PFSK-1 (cell line): Measurements from ENCODE around the gene GRXCR2.

ENCODE experiments used
- POLR2AphosphoS5 ChIP-seq: IDR thresholded peaks from 2 replicates; pipeline ENCODE4 v1.6.1; 2012; ENCODE audit warnings: low read depth, mild to moderate bottlenecking, control low read depth, low read length, moderate library complexity
- TAF1 ChIP-seq: IDR thresholded peaks from 2 replicates; pipeline ENCODE4 v1.6.1; 2012; ENCODE audit warnings: low read length, control low read depth, borderline replicate concordance; ENCODE audit not compliant: insufficient read depth

DNA sequence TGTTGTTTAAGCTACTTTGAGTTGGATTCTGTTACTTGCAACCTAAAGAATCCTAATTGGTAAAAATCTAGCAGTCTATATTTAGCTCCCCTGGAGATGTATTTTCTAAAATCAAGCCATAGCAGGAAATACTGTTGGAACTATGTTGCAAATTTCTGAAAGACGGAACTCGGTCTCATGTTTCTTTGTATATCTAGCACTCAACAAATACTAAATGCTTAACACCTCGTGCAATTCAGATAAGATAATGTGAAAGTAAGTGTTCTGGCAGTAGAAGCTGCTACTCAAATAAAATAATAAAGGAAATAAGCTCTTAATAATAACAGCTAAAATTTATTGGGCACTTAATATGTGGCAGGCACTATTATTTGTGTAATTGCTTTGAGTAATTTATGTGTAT lies 26.7 kb downstream of the GRXCR2 start:
- no peak for TF ChIP-seq TAF1
- no peak for TF ChIP-seq POLR2AphosphoS5
